MCF 10A (cell line): ENCODE data around the gene CFAP100. TPM values are rescaled to one million over a fixed set of nuclear protein-coding genes. Genes with fewer than 3 reads are reported as not detected.

ENCODE experiments used
- BruUV-seq: library from RNA; stranded (reverse); fragments of 400-500 nt; replicated peaks from 2 replicates; lab custom pipeline; 2021; lab: Mats Ljungman, UMichigan
- CTCF ChIA-PET: fragments of 300-600 bp; sonication (Branson Sonifier 250); formaldehyde crosslinking; extraction: SDS; loops from one replicate; lab custom pipeline; 2021; ENCODE audit warnings: antibody characterized with exemption, inconsistent platforms; lab: Yijun Ruan, JAX
- POLR2A ChIA-PET: fragments of 300-600, 350-650 bp; sonication (Branson Sonifier 250); formaldehyde crosslinking; extraction: SDS; loops from one replicate; lab custom pipeline; 2020; ENCODE audit warnings: antibody characterized with exemption, inconsistent platforms; lab: Yijun Ruan, JAX
- DNase-seq: peaks from one replicate; pipeline ENCODE4 v3.0.0-alpha.2; 2018; ENCODE audit not compliant: unreplicated experiment
- H3K27ac Mint-ChIP-seq: one replicate; pipeline ENCODE4 v1.8.0; 2022; ENCODE audit warnings: mild to moderate bottlenecking, low read depth, mixed read lengths; ENCODE audit not compliant: unreplicated experiment
- H3K27me3 Mint-ChIP-seq: one replicate; pipeline ENCODE4 v1.8.0; 2022; ENCODE audit warnings: mixed read lengths; ENCODE audit not compliant: insufficient read depth, unreplicated experiment
- H3K36me3 Mint-ChIP-seq: one replicate; pipeline ENCODE4 v1.8.0; 2022; ENCODE audit warnings: mild to moderate bottlenecking, moderate library complexity, mixed read lengths; ENCODE audit not compliant: insufficient read depth, unreplicated experiment
- H3K4me1 Mint-ChIP-seq: one replicate; pipeline ENCODE4 v1.8.0; 2022; ENCODE audit warnings: mixed read lengths; ENCODE audit not compliant: insufficient read depth, unreplicated experiment
- H3K4me3 Mint-ChIP-seq: one replicate; pipeline ENCODE4 v1.8.0; 2022; ENCODE audit warnings: mild to moderate bottlenecking, moderate library complexity, mixed read lengths; ENCODE audit not compliant: unreplicated experiment
- H3K9me3 Mint-ChIP-seq: one replicate; pipeline ENCODE4 v1.8.0; 2022; ENCODE audit warnings: mixed read lengths; ENCODE audit not compliant: unreplicated experiment
- CTCF ChIP-seq: fragments of 200-600 bp; IDR thresholded peaks from one replicate; pipeline ENCODE4 v1.8.0; 2022; ENCODE audit warnings: antibody characterized with exemption, mild to moderate bottlenecking; ENCODE audit not compliant: unreplicated experiment
- intact Hi-C: fragments of 100-400 bp; cut with micrococcal nuclease; formaldehyde crosslinking; loops from 2 replicates; pipeline ENCODE4 v1.14.1; 2022
- total RNA-seq: library from RNA; stranded (reverse); gene quantifications from 2 replicates; pipeline ENCODE4 v1.2.3, GENCODE V29; 2022

CFAP100 gene
- total RNA-seq, 1 experiment from 2014 or later, result not detected

GRCh38 chr3:126354776-126355175 lies 39.9 kb upstream of the CFAP100 start:
- peaks cover 4% of the 10 kb centered on the region for H3K4me1 Mint-ChIP-seq
- H3K36me3 Mint-ChIP-seq, result no peaks in the 10 kb centered on the region
- DNase-seq, result no peak
- TF ChIP-seq CTCF, result no peak
- no TSS peak for BruUV-seq
- intact Hi-C loops, result no loop called here
- no peaks in the 10 kb centered on the region for H3K9me3 Mint-ChIP-seq
- ChIA-PET POLR2A (no interaction called here), CTCF (interaction anchor here (0.7 kb wide), 1 partner anchor 109 kb away, joined by 3 read pairs; no protein-coding TSS in a partner anchor)
- H3K4me3 Mint-ChIP-seq, result peak overlapping the region; percentile 81
- H3K27ac Mint-ChIP-seq, result no peak overlapping the region
- H3K27me3 Mint-ChIP-seq, result no peaks in the 10 kb centered on the region

- ChIA-PET CTCF (no interaction called here), POLR2A (no interaction called here)
- intact Hi-C loops, result no loop called here
- no peak for DNase-seq
- peaks cover 4% of the 10 kb centered on the region for H3K4me1 Mint-ChIP-seq
- no TSS peak for BruUV-seq
- TF ChIP-seq CTCF, result no peak
- H3K4me3 Mint-ChIP-seq, result peak overlapping the region; percentile 81
- H3K36me3 Mint-ChIP-seq, result no peaks in the 10 kb centered on the region
- no peaks in the 10 kb centered on the region for H3K9me3 Mint-ChIP-seq
- no peak overlapping the region for H3K27ac Mint-ChIP-seq
- H3K27me3 Mint-ChIP-seq, result no peaks in the 10 kb centered on the region
Observed at GRCh38 chr3:126355251-126355650, 39.5 kb upstream of the CFAP100 start.

GRCh38 chr3:126355777-126356372 lies 38.8 kb upstream of the CFAP100 start:
- ChIA-PET CTCF (no interaction called here), POLR2A (no interaction called here)
- intact Hi-C loops, result loop anchor here (2.0 kb wide), 1 partner anchor 89 kb away; no protein-coding TSS in a partner anchor
- Mint-ChIP-seq H3K4me1 (peaks cover 4% of the 10 kb centered on the region), H3K27me3 (no peaks in the 10 kb centered on the region), H3K4me3 (peak overlapping the region; percentile 81), H3K9me3 (no peaks in the 10 kb centered on the region), H3K27ac (peak overlapping the region; percentile 69), H3K36me3 (no peaks in the 10 kb centered on the region)
- BruUV-seq, result no TSS peak
- no peak for DNase-seq
- TF ChIP-seq CTCF, result no peak

- Mint-ChIP-seq H3K36me3 (no peaks in the 10 kb centered on the region), H3K4me3 (peak overlapping the region; percentile 81), H3K27me3 (no peaks in the 10 kb centered on the region), H3K9me3 (no peaks in the 10 kb centered on the region), H3K27ac (peak overlapping the region; percentile 69), H3K4me1 (peaks cover 4% of the 10 kb centered on the region)
- no peak for DNase-seq
- ChIA-PET CTCF (no interaction called here), POLR2A (interaction anchor here (1.1 to 1.5 kb wide), 2 partner anchors 87 to 90 kb away, joined by 4 to 9 read pairs; no protein-coding TSS in a partner anchor)
- intact Hi-C loops, result loop anchor here (2.0 kb wide), 1 partner anchor 90 kb away; no protein-coding TSS in a partner anchor
- no TSS peak for BruUV-seq
- no peak for TF ChIP-seq CTCF
Observed at GRCh38 chr3:126356373-126357264, 38.1 kb upstream of the CFAP100 start.
